ENCODE results near the gene C1S. TPM values are rescaled to one million over a fixed set of nuclear protein-coding genes. Genes with fewer than 3 reads are reported as not detected.

Gene C1S
- total RNA-seq, 3 donors from 2014 or later, result 1.6 to 1.7 (median 1.6) TPM

DNA sequence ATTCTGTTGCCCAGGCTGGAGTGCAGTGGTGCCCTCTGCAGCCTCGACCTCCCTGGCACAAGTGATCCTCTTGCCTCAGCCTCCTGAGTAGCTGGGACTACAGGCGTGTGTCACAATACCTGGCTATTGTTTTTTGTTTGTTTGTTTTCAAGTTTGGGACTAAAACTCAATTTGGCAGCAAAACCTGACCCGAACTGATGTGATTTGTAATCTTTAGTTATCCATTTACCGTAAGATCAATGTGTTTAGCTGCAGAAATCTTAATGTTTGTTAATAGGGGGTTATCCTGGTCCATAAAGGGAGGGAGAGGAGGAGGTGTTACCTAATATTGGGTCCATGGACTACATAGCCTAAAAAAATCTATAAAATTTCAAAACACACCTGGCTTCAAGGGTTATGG is 738 bp upstream of the C1S start:
- H3K4me1 Mint-ChIP-seq (ENCODE audit: low read depth), result no peaks in the 10 kb centered on the region
- H3K9me3 Mint-ChIP-seq, result no peaks in the 10 kb centered on the region
- peaks cover 31% of the 10 kb centered on the region for H3K27me3 Mint-ChIP-seq (ENCODE audit: low read depth)
- DNase-seq, result no peak
- H3K4me3 Mint-ChIP-seq, result no peak overlapping the region
- no peak for ATAC-seq
- H3K36me3 Mint-ChIP-seq (ENCODE audit: insufficient read depth), result no peaks in the 10 kb centered on the region

- Mint-ChIP-seq H3K9me3 (no peaks in the 10 kb centered on the region), H3K4me1 (ENCODE audit: low read depth) (no peaks in the 10 kb centered on the region), H3K4me3 (no peak overlapping the region), H3K36me3 (ENCODE audit: insufficient read depth) (no peaks in the 10 kb centered on the region), H3K27me3 (ENCODE audit: low read depth) (peaks cover 27% of the 10 kb centered on the region)
- ATAC-seq, result no peak
- DNase-seq, result no peak
Measured at GRCh38 chr12:7061138-7061537, 620 bp downstream of the C1S start.

DNA sequence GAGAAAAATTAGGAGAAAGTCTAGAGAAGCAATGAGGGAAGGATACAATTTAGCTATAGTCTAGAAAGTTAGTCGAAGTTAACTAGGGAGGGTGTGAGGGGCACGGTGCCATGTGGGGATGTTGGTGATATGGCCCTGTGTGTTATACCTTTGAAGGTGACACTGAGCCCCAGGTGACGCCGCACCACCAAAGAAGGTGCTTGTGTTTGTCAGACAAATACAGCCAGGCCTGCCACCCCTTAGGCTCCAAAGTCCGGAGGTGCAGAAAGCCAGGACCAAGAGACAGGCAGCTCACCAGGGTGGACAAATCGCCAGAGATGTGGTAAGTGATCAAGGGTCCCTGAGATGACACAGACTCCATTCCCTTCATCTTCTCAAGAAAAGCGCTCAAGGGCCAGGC is 1.1 kb downstream of the C1S start:
- no peaks in the 10 kb centered on the region for H3K9me3 Mint-ChIP-seq
- peaks cover 25% of the 10 kb centered on the region for H3K27me3 Mint-ChIP-seq (ENCODE audit: low read depth)
- ATAC-seq, result no peak
- DNase-seq, result no peak
- H3K4me1 Mint-ChIP-seq (ENCODE audit: low read depth), result no peaks in the 10 kb centered on the region
- H3K36me3 Mint-ChIP-seq (ENCODE audit: insufficient read depth), result no peaks in the 10 kb centered on the region
- no peak overlapping the region for H3K4me3 Mint-ChIP-seq

DNA sequence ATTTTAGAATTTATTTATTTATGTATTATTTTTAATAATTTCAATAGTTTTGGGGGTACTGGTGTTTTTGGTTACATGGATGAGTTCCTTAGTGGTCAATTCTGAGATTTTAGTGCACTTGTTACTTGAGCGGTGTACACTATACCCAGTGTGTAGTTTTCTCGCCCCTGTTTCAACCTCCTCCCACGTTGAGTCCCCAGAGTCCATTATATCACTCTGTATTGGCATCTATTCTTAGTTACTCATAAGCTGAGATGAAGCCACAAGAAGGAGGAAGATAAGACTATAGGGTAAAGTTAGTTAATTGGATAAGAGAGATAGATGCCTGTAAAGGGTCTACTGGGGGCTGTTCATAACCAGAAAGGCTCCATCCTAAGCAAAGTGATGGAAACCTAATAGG is 4.0 kb downstream of the C1S start:
- no peak for DNase-seq

GRCh38 chr12:7065073-7065623 is 4.6 kb downstream of the C1S start:
- Mint-ChIP-seq H3K27me3 (ENCODE audit: low read depth) (peaks cover 23% of the 10 kb centered on the region), H3K4me1 (ENCODE audit: low read depth) (no peaks in the 10 kb centered on the region), H3K4me3 (no peak overlapping the region), H3K9me3 (no peaks in the 10 kb centered on the region), H3K36me3 (ENCODE audit: insufficient read depth) (no peaks in the 10 kb centered on the region)
- no peak for DNase-seq
- ATAC-seq, result no peak

More for the DNA sequence above, 4.0 kb downstream of the C1S start:
- H3K4me1 Mint-ChIP-seq (ENCODE audit: low read depth), result no peaks in the 10 kb centered on the region
- no peaks in the 10 kb centered on the region for H3K36me3 Mint-ChIP-seq (ENCODE audit: insufficient read depth)
- no peak for ATAC-seq
- H3K9me3 Mint-ChIP-seq, result no peaks in the 10 kb centered on the region
- H3K4me3 Mint-ChIP-seq, result no peak overlapping the region
- H3K27me3 Mint-ChIP-seq (ENCODE audit: low read depth), result peaks cover 25% of the 10 kb centered on the region

- no peaks in the 10 kb centered on the region for H3K9me3 Mint-ChIP-seq
- peaks cover 18% of the 10 kb centered on the region for H3K27me3 Mint-ChIP-seq (ENCODE audit: low read depth)
- H3K4me1 Mint-ChIP-seq (ENCODE audit: low read depth), result no peaks in the 10 kb centered on the region
- H3K36me3 Mint-ChIP-seq (ENCODE audit: insufficient read depth), result no peaks in the 10 kb centered on the region
- no peak for DNase-seq
- H3K4me3 Mint-ChIP-seq, result no peak overlapping the region
- no peak for ATAC-seq
Measured at GRCh38 chr12:7066596-7066995, 6.1 kb downstream of the C1S start.

GRCh38 chr12:7067096-7067495 is 6.6 kb downstream of the C1S start:
- Mint-ChIP-seq H3K36me3 (ENCODE audit: insufficient read depth) (no peaks in the 10 kb centered on the region), H3K9me3 (no peaks in the 10 kb centered on the region), H3K4me3 (no peak overlapping the region), H3K4me1 (ENCODE audit: low read depth) (no peaks in the 10 kb centered on the region), H3K27me3 (ENCODE audit: low read depth) (peaks cover 20% of the 10 kb centered on the region)
- ATAC-seq, result no peak
- no peak for DNase-seq

DNA sequence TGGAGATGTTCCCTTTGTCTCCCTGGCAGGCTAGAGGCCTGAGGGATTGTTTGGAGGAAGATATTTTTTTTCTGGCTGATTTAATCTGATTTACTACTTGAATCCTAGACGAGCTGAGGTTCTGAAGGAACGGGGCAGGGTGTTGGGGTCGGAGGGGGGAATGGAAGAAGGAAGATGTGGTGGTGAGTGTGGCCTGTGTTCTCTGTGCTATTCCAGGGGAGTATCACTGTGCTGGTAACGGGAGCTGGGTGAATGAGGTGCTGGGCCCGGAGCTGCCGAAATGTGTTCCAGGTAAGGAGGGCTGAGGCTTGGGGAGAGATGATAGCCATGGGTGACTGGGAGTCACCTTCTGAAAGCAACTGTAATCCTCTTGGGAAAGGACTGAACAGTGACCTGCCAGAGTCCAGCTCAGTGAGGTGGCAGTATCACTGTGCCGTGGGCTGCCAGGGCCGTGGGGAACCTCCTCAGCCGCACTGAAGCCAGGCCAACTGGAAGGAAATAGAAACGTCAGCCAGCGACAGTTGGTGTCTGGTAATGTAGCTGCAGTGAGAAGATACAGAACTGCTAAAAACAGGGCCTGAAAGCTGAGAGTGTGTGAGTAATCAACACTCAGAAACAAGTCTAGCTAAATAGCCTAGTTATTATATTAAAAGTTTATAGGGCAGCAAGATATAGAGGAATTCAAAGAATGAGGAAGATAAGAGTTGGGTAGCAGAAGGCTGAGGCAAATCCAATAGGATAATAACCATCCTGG is 7.9 kb downstream of the C1S start:
- Mint-ChIP-seq H3K27me3 (ENCODE audit: low read depth) (peaks cover 14% of the 10 kb centered on the region), H3K9me3 (no peaks in the 10 kb centered on the region), H3K36me3 (ENCODE audit: insufficient read depth) (no peaks in the 10 kb centered on the region), H3K4me1 (ENCODE audit: low read depth) (no peaks in the 10 kb centered on the region), H3K4me3 (no peak overlapping the region)
- DNase-seq (no peak), ATAC-seq (no peak)

- H3K36me3 Mint-ChIP-seq (ENCODE audit: insufficient read depth), result no peaks in the 10 kb centered on the region
- no peaks in the 10 kb centered on the region for H3K9me3 Mint-ChIP-seq
- H3K27me3 Mint-ChIP-seq (ENCODE audit: low read depth), result peaks cover 14% of the 10 kb centered on the region
- ATAC-seq, result no peak
- no peak overlapping the region for H3K4me3 Mint-ChIP-seq
- DNase-seq, result no peak
- H3K4me1 Mint-ChIP-seq (ENCODE audit: low read depth), result no peaks in the 10 kb centered on the region
Measured at GRCh38 chr12:7068994-7069346, 8.5 kb downstream of the C1S start.

GRCh38 chr12:7069386-7069785 is 8.9 kb downstream of the C1S start:
- ATAC-seq, result no peak

DNA sequence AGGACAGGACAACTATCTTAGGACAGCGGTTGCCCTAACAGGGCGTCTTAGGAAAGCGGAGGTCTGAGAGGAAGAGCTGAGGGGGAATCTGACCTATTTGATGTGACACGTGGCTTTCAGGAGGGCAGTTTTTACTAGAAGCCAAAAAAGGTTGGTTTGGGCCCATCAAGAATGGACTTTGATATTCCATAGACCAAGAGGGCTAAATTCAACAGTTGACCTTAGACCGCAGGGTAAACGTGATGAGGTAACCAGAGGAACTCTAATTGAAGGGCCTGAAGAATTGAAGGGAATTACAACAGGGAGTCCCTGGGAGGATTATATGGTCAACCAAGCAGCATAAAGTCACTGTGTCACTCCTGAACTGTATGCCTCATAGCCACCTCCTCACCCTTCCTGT is 11.5 kb downstream of the C1S start:
- DNase-seq (no peak), ATAC-seq (no peak)
- Mint-ChIP-seq H3K9me3 (no peaks in the 10 kb centered on the region), H3K27me3 (ENCODE audit: low read depth) (peaks cover 12% of the 10 kb centered on the region), H3K4me1 (ENCODE audit: low read depth) (no peaks in the 10 kb centered on the region), H3K36me3 (ENCODE audit: insufficient read depth) (no peaks in the 10 kb centered on the region), H3K4me3 (no peak overlapping the region)

More at GRCh38 chr12:7069386-7069785, 8.9 kb downstream of the C1S start:
- DNase-seq, result no peak
- Mint-ChIP-seq H3K4me3 (no peak overlapping the region), H3K36me3 (ENCODE audit: insufficient read depth) (no peaks in the 10 kb centered on the region), H3K9me3 (no peaks in the 10 kb centered on the region), H3K27me3 (ENCODE audit: low read depth) (peaks cover 14% of the 10 kb centered on the region), H3K4me1 (ENCODE audit: low read depth) (no peaks in the 10 kb centered on the region)

- ATAC-seq (no peak), DNase-seq (no peak)
- no peaks in the 10 kb centered on the region for H3K36me3 Mint-ChIP-seq (ENCODE audit: insufficient read depth)
- peaks cover 11% of the 10 kb centered on the region for H3K27me3 Mint-ChIP-seq (ENCODE audit: low read depth)
- no peaks in the 10 kb centered on the region for H3K9me3 Mint-ChIP-seq
- H3K4me3 Mint-ChIP-seq, result no peak overlapping the region
- H3K4me1 Mint-ChIP-seq (ENCODE audit: low read depth), result no peaks in the 10 kb centered on the region
Measured at GRCh38 chr12:7072554-7072953, 12.0 kb downstream of the C1S start.

DNA sequence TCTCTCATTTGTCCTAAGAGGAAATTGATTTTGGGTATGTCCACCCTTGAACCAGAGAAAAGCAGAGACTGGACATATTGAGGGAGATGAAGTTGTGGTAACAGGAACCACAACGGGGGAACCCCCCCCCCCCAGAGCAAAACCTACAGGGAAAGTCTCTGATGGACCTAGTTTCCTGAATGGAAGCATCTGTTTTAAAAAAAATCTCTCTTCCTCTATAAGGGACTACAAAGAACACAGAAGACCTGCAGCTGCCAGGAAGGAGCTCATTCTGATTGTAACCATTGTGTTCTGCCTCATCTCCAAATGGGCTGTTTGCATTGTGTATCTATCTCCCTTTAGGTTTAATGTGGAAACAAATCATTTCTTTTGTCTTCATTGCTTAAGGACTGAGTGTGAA is 13.4 kb downstream of the C1S start:
- no peak overlapping the region for H3K4me3 Mint-ChIP-seq
- no peaks in the 10 kb centered on the region for H3K9me3 Mint-ChIP-seq
- H3K36me3 Mint-ChIP-seq (ENCODE audit: insufficient read depth), result no peaks in the 10 kb centered on the region
- peaks cover 6% of the 10 kb centered on the region for H3K27me3 Mint-ChIP-seq (ENCODE audit: low read depth)
- no peak for DNase-seq
- ATAC-seq, result no peak
- no peaks in the 10 kb centered on the region for H3K4me1 Mint-ChIP-seq (ENCODE audit: low read depth)

DNA sequence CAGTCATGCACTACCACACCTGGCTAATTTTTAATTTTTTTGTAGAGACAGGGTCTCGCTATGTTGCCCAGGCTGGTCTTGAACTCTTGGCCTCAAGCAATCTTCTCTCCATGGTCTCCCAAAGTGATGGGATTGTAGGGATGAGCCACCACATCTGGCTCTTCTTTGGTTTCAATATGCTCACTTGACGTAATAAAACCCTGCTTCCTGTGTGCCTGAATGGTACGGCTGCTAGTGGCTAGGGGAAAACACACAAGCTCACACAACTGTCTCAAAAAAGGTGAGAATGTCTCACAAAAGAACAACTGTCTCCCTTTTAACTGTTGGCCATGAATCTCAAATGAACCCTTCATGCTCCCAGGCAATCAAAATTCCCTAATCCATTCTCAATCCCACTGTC is 15.0 kb downstream of the C1S start:
- H3K9me3 Mint-ChIP-seq, result no peaks in the 10 kb centered on the region
- DNase-seq (no peak), ATAC-seq (no peak)
- peaks cover 4% of the 10 kb centered on the region for H3K27me3 Mint-ChIP-seq (ENCODE audit: low read depth)
- H3K36me3 Mint-ChIP-seq (ENCODE audit: insufficient read depth), result no peaks in the 10 kb centered on the region
- H3K4me1 Mint-ChIP-seq (ENCODE audit: low read depth), result no peaks in the 10 kb centered on the region
- no peak overlapping the region for H3K4me3 Mint-ChIP-seq

DNA sequence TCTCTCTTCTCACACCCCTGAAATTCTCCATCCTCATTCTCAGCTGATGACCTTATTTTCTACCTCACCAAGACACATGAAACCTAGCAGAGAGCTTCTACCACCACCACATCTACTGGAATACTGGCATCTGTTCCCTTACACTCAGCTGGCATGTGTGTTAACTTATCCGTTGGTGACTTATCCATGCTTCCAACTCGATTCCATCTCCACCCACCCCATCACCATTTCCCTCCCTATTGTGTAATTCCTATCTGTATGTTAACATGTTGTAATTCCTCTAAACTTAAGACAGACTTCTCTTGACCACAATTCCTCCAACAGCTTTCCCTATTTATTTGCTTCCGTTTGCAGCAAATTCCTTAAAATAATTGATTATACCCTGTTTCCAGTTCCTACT is 15.4 kb downstream of the C1S start:
- H3K27me3 Mint-ChIP-seq (ENCODE audit: low read depth), result peaks cover 2% of the 10 kb centered on the region
- DNase-seq (no peak), ATAC-seq (no peak)
- H3K9me3 Mint-ChIP-seq, result no peaks in the 10 kb centered on the region
- no peaks in the 10 kb centered on the region for H3K36me3 Mint-ChIP-seq (ENCODE audit: insufficient read depth)
- H3K4me3 Mint-ChIP-seq, result no peak overlapping the region
- H3K4me1 Mint-ChIP-seq (ENCODE audit: low read depth), result no peaks in the 10 kb centered on the region
